B cell (primary cell): Measurements from ENCODE around the gene CD200.

Experiments used
- EZH2 ChIP-seq: IDR thresholded peaks from 2 replicates; pipeline ENCODE4 v1.6.1; 2012; ENCODE audit warnings: borderline replicate concordance, low read depth, mild to moderate bottlenecking, moderate library complexity, low read length; ENCODE audit not compliant: insufficient read depth, poor library complexity, severe bottlenecking
- TF ChIP-seq, protein P1 (sequence below): fragments of 200-600 bp; IDR thresholded peaks from one replicate; pipeline ENCODE4 v1.8.0; 2022; ENCODE audit warnings: antibody characterized with exemption, mild to moderate bottlenecking

DNA sequence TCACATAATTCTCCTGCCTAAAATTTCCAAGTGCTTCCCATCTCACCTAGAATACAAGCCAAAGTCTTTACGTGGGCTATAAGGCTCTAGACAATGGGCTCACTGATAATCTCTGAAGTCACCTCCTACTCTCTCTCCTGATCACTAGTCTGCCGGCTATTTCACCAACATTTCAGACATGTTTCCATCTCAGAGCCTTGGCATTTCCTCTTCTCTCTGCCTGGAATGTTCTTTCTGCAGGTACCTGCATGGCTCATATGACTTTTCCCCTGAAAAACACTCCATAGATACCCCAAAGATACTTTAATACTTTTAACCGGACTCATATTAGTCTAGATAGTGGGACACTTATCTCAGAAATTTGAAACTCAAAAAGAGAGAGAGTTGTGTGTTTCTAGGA lies 32.7 kb downstream of the CD200 start:
- TF ChIP-seq, protein P1, sequence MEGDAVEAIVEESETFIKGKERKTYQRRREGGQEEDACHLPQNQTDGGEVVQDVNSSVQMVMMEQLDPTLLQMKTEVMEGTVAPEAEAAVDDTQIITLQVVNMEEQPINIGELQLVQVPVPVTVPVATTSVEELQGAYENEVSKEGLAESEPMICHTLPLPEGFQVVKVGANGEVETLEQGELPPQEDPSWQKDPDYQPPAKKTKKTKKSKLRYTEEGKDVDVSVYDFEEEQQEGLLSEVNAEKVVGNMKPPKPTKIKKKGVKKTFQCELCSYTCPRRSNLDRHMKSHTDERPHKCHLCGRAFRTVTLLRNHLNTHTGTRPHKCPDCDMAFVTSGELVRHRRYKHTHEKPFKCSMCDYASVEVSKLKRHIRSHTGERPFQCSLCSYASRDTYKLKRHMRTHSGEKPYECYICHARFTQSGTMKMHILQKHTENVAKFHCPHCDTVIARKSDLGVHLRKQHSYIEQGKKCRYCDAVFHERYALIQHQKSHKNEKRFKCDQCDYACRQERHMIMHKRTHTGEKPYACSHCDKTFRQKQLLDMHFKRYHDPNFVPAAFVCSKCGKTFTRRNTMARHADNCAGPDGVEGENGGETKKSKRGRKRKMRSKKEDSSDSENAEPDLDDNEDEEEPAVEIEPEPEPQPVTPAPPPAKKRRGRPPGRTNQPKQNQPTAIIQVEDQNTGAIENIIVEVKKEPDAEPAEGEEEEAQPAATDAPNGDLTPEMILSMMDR = no peak
- TF ChIP-seq EZH2 = no peak
